ENCODE measurements around the gene SCAF4. TPM values are rescaled to one million over a fixed set of nuclear protein-coding genes. Genes with fewer than 3 reads are reported as not detected.

Gene SCAF4
- total RNA-seq, 1 donor from 2014 or later = 32.9 TPM

DNA sequence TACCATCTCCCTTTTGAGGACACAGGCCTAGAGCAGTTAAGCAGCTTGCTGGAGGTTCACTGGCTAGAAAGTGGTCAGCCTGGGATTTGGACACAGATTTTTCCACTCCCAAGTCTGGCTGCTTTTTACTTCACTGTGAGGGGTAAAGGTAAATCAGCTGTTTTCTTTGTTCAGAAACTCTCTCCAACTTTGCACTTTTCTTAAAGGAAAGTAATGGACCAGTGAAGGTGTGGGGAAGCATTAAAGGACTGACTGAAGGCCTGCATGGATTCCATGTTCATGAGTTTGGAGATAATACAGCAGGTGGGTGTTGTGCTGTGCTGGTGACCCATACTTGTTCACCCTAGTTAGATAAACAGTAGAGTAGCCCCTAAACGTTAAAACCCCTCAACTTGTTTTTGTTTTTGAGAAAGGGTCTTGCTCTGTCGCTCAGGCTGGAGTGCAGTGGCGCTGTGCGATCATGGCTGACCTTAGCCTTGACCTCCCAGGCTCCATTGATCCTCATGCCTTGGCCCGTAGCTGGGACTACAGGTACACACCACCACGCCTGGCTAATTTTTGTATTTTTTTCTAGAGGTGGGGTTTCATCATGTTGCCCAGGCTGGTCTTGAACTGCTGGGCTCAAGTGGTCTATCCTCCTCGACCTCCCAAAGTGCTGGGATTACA lies 68.2 kb downstream of the SCAF4 start:
- Mint-ChIP-seq H3K4me1 (ENCODE audit: low read depth, unreplicated experiment) (peaks cover 27% of the 10 kb centered on the region), H3K4me3 (ENCODE audit: unreplicated experiment) (no peak overlapping the region), H3K9me3 (ENCODE audit: unreplicated experiment) (peaks cover 2% of the 10 kb centered on the region), H3K27me3 (ENCODE audit: low read depth, unreplicated experiment) (no peaks in the 10 kb centered on the region), H3K36me3 (ENCODE audit: low read depth, unreplicated experiment) (peaks cover 9% of the 10 kb centered on the region), H3K27ac (ENCODE audit: unreplicated experiment) (no peak overlapping the region)
- Histone ChIP-seq H3K79me2 (ENCODE audit: insufficient read depth, low read length) (peaks cover 53% of the 10 kb centered on the region), H2AFZ (ENCODE audit: low read depth, low read length) (no peak overlapping the region), H3K9me3 (ENCODE audit: insufficient read depth, low read depth, low read length) (no peaks in the 10 kb centered on the region), H3K9ac (ENCODE audit: low read length) (no peak overlapping the region), H3K27ac (ENCODE audit: low read depth, low read length) (no peak overlapping the region), H3K4me3 (ENCODE audit: insufficient read depth, low read depth, low read length) (no peak overlapping the region), H4K20me1 (ENCODE audit: insufficient read depth, low read length) (peaks cover 59% of the 10 kb centered on the region), H3K36me3 (ENCODE audit: insufficient read depth, low read length) (peaks cover 20% of the 10 kb centered on the region), H3K27me3 (ENCODE audit: insufficient read depth, low read length) (no peaks in the 10 kb centered on the region), H3K4me2 (ENCODE audit: low read length) (no peak overlapping the region), H3K4me1 (ENCODE audit: insufficient read depth, low read length) (peaks cover 17% of the 10 kb centered on the region)
- FAIRE-seq (no peak), DNase-seq (ENCODE audit: low read depth) (no peak)
- TF ChIP-seq EZH2 (IDR thresholded peaks at IDR 0.05; ENCODE audit: insufficient read depth, low read length) = no peak
- TF ChIP-seq, protein P1, sequence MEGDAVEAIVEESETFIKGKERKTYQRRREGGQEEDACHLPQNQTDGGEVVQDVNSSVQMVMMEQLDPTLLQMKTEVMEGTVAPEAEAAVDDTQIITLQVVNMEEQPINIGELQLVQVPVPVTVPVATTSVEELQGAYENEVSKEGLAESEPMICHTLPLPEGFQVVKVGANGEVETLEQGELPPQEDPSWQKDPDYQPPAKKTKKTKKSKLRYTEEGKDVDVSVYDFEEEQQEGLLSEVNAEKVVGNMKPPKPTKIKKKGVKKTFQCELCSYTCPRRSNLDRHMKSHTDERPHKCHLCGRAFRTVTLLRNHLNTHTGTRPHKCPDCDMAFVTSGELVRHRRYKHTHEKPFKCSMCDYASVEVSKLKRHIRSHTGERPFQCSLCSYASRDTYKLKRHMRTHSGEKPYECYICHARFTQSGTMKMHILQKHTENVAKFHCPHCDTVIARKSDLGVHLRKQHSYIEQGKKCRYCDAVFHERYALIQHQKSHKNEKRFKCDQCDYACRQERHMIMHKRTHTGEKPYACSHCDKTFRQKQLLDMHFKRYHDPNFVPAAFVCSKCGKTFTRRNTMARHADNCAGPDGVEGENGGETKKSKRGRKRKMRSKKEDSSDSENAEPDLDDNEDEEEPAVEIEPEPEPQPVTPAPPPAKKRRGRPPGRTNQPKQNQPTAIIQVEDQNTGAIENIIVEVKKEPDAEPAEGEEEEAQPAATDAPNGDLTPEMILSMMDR (IDR thresholded peaks at IDR 0.05; ENCODE audit: insufficient read depth, low read depth, low read length) = no peak

DNA sequence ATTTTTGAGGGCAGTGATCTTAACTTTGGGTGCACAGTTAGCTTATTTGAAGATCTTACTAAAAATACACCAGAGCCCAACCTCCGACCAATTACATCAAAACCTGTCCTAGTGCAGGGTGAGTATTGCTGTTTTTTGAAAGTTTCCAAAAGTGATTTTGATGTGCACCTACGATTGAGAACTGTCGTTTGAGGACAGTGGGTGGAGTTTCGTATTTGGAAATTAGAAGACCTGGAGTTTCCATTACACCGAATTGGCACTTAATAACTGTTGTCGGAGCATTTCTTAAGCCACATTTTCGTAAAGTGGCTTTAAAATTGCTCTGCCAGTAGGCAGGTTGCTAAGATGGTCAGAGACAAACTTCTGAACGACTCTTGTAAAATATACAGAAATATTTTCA lies 71.3 kb downstream of the SCAF4 start:
- Mint-ChIP-seq H3K27me3 (ENCODE audit: low read depth, unreplicated experiment) (no peaks in the 10 kb centered on the region), H3K4me3 (ENCODE audit: unreplicated experiment) (peak overlapping the region; percentile 97), H3K9me3 (ENCODE audit: unreplicated experiment) (peaks cover 2% of the 10 kb centered on the region), H3K36me3 (ENCODE audit: low read depth, unreplicated experiment) (peaks cover 7% of the 10 kb centered on the region), H3K4me1 (ENCODE audit: low read depth, unreplicated experiment) (peaks cover 17% of the 10 kb centered on the region), H3K27ac (ENCODE audit: unreplicated experiment) (no peak overlapping the region)
- no peaks in the 10 kb centered on the region for H3K27me3 ChIP-seq (ENCODE audit: insufficient read depth, low read length)
- H3K4me1 ChIP-seq (ENCODE audit: insufficient read depth, low read length) = peaks cover 22% of the 10 kb centered on the region
- H3K9me3 ChIP-seq (ENCODE audit: insufficient read depth, low read depth, low read length) = no peaks in the 10 kb centered on the region
- FAIRE-seq (no peak), DNase-seq (ENCODE audit: low read depth) (no peak)
- H3K4me3 ChIP-seq (ENCODE audit: insufficient read depth, low read depth, low read length) = peak overlapping the region; percentile 89
- peak overlapping the region; percentile 91 for H3K9ac ChIP-seq (ENCODE audit: low read length)
- H3K4me2 ChIP-seq (ENCODE audit: low read length) = peak overlapping the region; percentile 97
- peak overlapping the region; percentile 42 for H2AFZ ChIP-seq (ENCODE audit: low read depth, low read length)
- H3K36me3 ChIP-seq (ENCODE audit: insufficient read depth, low read length) = peaks cover 3% of the 10 kb centered on the region
- H3K79me2 ChIP-seq (ENCODE audit: insufficient read depth, low read length) = peaks cover 50% of the 10 kb centered on the region
- TF ChIP-seq EZH2 (IDR thresholded peaks at IDR 0.05; ENCODE audit: insufficient read depth, low read length) = no peak
- TF ChIP-seq, protein P1 (IDR thresholded peaks at IDR 0.05; ENCODE audit: insufficient read depth, low read depth, low read length) = no peak
- peaks cover 46% of the 10 kb centered on the region for H4K20me1 ChIP-seq (ENCODE audit: insufficient read depth, low read length)
- peak overlapping the region; percentile 85 for H3K27ac ChIP-seq (ENCODE audit: low read depth, low read length)

DNA sequence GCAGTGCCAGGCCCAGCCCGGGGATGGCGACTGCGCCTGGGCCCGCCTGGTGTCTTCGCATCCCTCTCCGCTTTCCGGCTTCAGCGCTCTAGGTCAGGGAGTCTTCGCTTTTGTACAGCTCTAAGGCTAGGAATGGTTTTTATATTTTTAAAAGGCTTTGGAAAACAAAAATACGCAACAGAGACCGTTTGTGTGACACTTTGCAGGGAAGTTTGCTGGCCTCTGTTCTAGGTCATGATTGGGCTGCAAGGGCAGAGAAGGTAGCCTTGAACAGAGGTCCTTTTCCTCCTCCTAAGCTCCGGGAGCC lies 71.7 kb downstream of the SCAF4 start:
- no peak for FAIRE-seq
- peaks cover 46% of the 10 kb centered on the region for H3K79me2 ChIP-seq (ENCODE audit: insufficient read depth, low read length)
- peak overlapping the region; percentile 42 for H2AFZ ChIP-seq (ENCODE audit: low read depth, low read length)

More for the DNA sequence above, 71.7 kb downstream of the SCAF4 start:
- TF ChIP-seq, protein P1 (IDR thresholded peaks at IDR 0.05; ENCODE audit: insufficient read depth, low read depth, low read length) = no peak
- no peak for TF ChIP-seq EZH2 (IDR thresholded peaks at IDR 0.05; ENCODE audit: insufficient read depth, low read length)
- H3K27me3 ChIP-seq (ENCODE audit: insufficient read depth, low read length) = no peaks in the 10 kb centered on the region
- no peaks in the 10 kb centered on the region for H3K9me3 ChIP-seq (ENCODE audit: insufficient read depth, low read depth, low read length)
- DNase-seq (ENCODE audit: low read depth) = no peak
- peaks cover 42% of the 10 kb centered on the region for H4K20me1 ChIP-seq (ENCODE audit: insufficient read depth, low read length)
- H3K36me3 ChIP-seq (ENCODE audit: insufficient read depth, low read length) = peaks cover 3% of the 10 kb centered on the region
- H3K9ac ChIP-seq (ENCODE audit: low read length) = peak overlapping the region; percentile 91
- Mint-ChIP-seq H3K36me3 (ENCODE audit: low read depth, unreplicated experiment) (peaks cover 7% of the 10 kb centered on the region), H3K9me3 (ENCODE audit: unreplicated experiment) (peaks cover 2% of the 10 kb centered on the region), H3K27ac (ENCODE audit: unreplicated experiment) (peak overlapping the region; percentile 91), H3K4me3 (ENCODE audit: unreplicated experiment) (peak overlapping the region; percentile 97), H3K27me3 (ENCODE audit: low read depth, unreplicated experiment) (no peaks in the 10 kb centered on the region), H3K4me1 (ENCODE audit: low read depth, unreplicated experiment) (peaks cover 13% of the 10 kb centered on the region)
- peak overlapping the region; percentile 89 for H3K4me3 ChIP-seq (ENCODE audit: insufficient read depth, low read depth, low read length)
- peak overlapping the region; percentile 85 for H3K27ac ChIP-seq (ENCODE audit: low read depth, low read length)
- peak overlapping the region; percentile 97 for H3K4me2 ChIP-seq (ENCODE audit: low read length)
- peaks cover 25% of the 10 kb centered on the region for H3K4me1 ChIP-seq (ENCODE audit: insufficient read depth, low read length)
